ENCODE measurements around the gene ARSG. TPM values are rescaled to one million over a fixed set of nuclear protein-coding genes. Genes with fewer than 3 reads are reported as not detected.
A peak's percentile ranks its signal among the peaks of the same experiment; 100 is the strongest.

ARSG gene
- total RNA-seq, 2 experiments from 2014 or later, result 26.1 to 53.0 TPM

DNA sequence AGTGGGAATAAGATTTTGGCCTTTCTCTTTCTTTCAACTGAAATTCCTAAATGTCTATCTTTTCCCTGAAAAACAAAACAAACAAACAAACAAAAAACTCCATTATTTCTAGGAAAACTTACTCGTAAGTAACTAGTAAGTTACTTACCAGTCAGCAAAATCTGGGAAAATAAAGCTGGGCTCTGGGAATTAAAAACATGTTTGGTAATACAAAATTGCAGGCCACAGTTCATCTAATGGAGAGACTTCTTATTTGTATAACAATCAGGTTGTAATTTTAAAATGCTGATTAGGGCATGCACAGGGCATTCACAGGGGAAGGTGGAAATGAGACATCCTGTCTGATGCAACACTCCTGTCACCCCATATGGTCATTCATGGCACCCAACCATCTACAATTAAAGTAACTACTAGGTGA lies 169.8 kb downstream of the ARSG start:
- Histone ChIP-seq H3K4me2 (ENCODE audit: low read length) (peak overlapping the region; percentile 92), H2AFZ (ENCODE audit: low read length) (peak overlapping the region; percentile 72), H3K36me3 (ENCODE audit: insufficient read depth, low read length) (no peaks in the 10 kb centered on the region), H4K20me1 (ENCODE audit: insufficient read depth, low read length) (no peaks in the 10 kb centered on the region), H3K9me2 (ENCODE audit: insufficient read depth, low read length) (no peaks in the 10 kb centered on the region), H3K27ac (ENCODE audit: low read depth, low read length, poor library complexity, severe bottlenecking) (peak overlapping the region; percentile 83), H3K4me3 (ENCODE audit: low read depth, low read length, poor library complexity, severe bottlenecking) (peak overlapping the region; percentile 37), H3K79me2 (ENCODE audit: insufficient read depth, low read depth, low read length) (peaks cover 4% of the 10 kb centered on the region; the same call in 1 of the 2 replicates), H3K9me3 (ENCODE audit: low read length) (no peaks in the 10 kb centered on the region), H3K4me1 (ENCODE audit: insufficient read depth, low read length, poor library complexity, severe bottlenecking) (peaks cover 69% of the 10 kb centered on the region)
- no TSS peak for BruUV-seq (replicated peaks)
- DNase-seq (ENCODE audit: low spot score), result peak; percentile 85
- intact Hi-C loops (cut with micrococcal nuclease; ENCODE audit: unreplicated experiment), result no loop called here
- TF ChIP-seq EZH2phosphoT487 (IDR thresholded peaks at IDR 0.05; ENCODE audit: borderline replicate concordance, low read depth, low read length), result no peak
- TF ChIP-seq, protein P1, sequence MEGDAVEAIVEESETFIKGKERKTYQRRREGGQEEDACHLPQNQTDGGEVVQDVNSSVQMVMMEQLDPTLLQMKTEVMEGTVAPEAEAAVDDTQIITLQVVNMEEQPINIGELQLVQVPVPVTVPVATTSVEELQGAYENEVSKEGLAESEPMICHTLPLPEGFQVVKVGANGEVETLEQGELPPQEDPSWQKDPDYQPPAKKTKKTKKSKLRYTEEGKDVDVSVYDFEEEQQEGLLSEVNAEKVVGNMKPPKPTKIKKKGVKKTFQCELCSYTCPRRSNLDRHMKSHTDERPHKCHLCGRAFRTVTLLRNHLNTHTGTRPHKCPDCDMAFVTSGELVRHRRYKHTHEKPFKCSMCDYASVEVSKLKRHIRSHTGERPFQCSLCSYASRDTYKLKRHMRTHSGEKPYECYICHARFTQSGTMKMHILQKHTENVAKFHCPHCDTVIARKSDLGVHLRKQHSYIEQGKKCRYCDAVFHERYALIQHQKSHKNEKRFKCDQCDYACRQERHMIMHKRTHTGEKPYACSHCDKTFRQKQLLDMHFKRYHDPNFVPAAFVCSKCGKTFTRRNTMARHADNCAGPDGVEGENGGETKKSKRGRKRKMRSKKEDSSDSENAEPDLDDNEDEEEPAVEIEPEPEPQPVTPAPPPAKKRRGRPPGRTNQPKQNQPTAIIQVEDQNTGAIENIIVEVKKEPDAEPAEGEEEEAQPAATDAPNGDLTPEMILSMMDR (conservative IDR thresholded peaks at IDR 0.05; ENCODE audit: low read length), result no peak
- CTCF ChIA-PET (ENCODE audit: unreplicated experiment), result interaction anchor here (0.5 to 0.9 kb wide), 2 partner anchors 62 to 257 kb away, joined by 3 read pairs; no protein-coding TSS in a partner anchor
- POLR2A ChIA-PET, result interaction anchor here (0.7 to 5.0 kb wide), 19 partner anchors 18 to 280 kb away, joined by 3 to 71 read pairs (median 5); partner anchors contain the start of genes AMZ2, ARSG, PRKAR1A and SLC16A6

DNA sequence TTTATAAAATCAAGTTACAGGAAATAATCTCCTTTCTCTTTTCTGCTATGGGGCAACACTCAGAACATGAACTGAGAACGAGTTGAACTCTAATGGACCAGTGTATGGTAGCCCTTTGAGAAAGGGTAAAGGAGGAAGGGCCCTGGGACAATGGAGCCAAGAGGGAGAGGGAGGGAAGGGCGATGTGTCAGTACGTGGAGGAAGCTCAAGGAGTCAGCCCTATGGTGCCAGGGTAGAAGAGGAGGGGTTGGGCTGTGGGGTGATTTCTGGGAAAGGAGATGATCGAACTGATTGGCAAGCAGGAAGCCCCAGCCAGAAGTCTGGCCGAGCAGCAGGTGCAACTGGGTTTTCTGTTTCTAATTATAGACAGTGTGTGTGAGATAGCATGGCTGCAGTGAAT lies 170.3 kb downstream of the ARSG start:
- Histone ChIP-seq H3K27ac (ENCODE audit: low read depth, low read length, poor library complexity, severe bottlenecking) (peak overlapping the region; percentile 83), H3K36me3 (ENCODE audit: insufficient read depth, low read length) (no peaks in the 10 kb centered on the region), H3K4me3 (ENCODE audit: low read depth, low read length, poor library complexity, severe bottlenecking) (peak overlapping the region; percentile 37), H3K4me1 (ENCODE audit: insufficient read depth, low read length, poor library complexity, severe bottlenecking) (peaks cover 69% of the 10 kb centered on the region), H3K9me2 (ENCODE audit: insufficient read depth, low read length) (no peaks in the 10 kb centered on the region), H3K4me2 (ENCODE audit: low read length) (peak overlapping the region; percentile 92), H2AFZ (ENCODE audit: low read length) (peak overlapping the region; percentile 72), H4K20me1 (ENCODE audit: insufficient read depth, low read length) (no peaks in the 10 kb centered on the region), H3K79me2 (ENCODE audit: insufficient read depth, low read depth, low read length) (no peaks in the 10 kb centered on the region; the same call in 1 of the 2 replicates), H3K9me3 (ENCODE audit: low read length) (no peaks in the 10 kb centered on the region)
- ChIA-PET POLR2A (interaction anchor here (0.5 to 5.0 kb wide), 16 partner anchors 19 to 281 kb away, joined by 3 to 71 read pairs (median 5); partner anchors contain the start of genes AMZ2, ARSG and SLC16A6), CTCF (ENCODE audit: unreplicated experiment) (interaction anchor here (0.5 to 1.2 kb wide), 3 partner anchors 27 to 257 kb away, joined by 3 to 5 read pairs (median 4); no protein-coding TSS in a partner anchor)
- TF ChIP-seq, protein P1 (conservative IDR thresholded peaks at IDR 0.05; ENCODE audit: low read length), result no peak
- no peak for TF ChIP-seq EZH2phosphoT487 (IDR thresholded peaks at IDR 0.05; ENCODE audit: borderline replicate concordance, low read depth, low read length)
- no TSS peak for BruUV-seq (replicated peaks)
- intact Hi-C loops (cut with micrococcal nuclease; ENCODE audit: unreplicated experiment), result no loop called here
- DNase-seq (ENCODE audit: low spot score), result peak; percentile 78
